NT2/D1 (cell line): Measurements from ENCODE around the gene MED12L.

Experiments
- DNase-seq: peaks from one replicate; pipeline ENCODE4 v3.0.0-alpha.2; 2011; ENCODE audit warnings: low read depth, low spot score
- H3K27me3 ChIP-seq: 2 replicates; pipeline ENCODE4 v1.6.0; 2011; ENCODE audit warnings: mild to moderate bottlenecking; ENCODE audit not compliant: insufficient read length, insufficient read depth
- H3K36me3 ChIP-seq: 2 replicates; pipeline ENCODE4 v1.6.1; 2011; ENCODE audit warnings: mild to moderate bottlenecking, low read length, mixed read lengths; ENCODE audit not compliant: insufficient read depth, insufficient read length
- H3K4me1 ChIP-seq: 2 replicates; pipeline ENCODE4 v1.5.1; 2011; ENCODE audit not compliant: insufficient read depth, insufficient read length
- H3K4me3 ChIP-seq: 2 replicates; pipeline ENCODE4 v1.5.1; 2011; ENCODE audit warnings: low read depth; ENCODE audit not compliant: insufficient read length
- H3K9ac ChIP-seq: 2 replicates; pipeline ENCODE4 v1.6.0; 2011; ENCODE audit warnings: low read depth; ENCODE audit not compliant: insufficient read length
- H3K9me3 ChIP-seq: 2 replicates; pipeline ENCODE4 v1.5.1; 2011; ENCODE audit warnings: mild to moderate bottlenecking, low read length; ENCODE audit not compliant: insufficient read depth
- SUZ12 ChIP-seq: IDR thresholded peaks from 2 replicates; pipeline ENCODE4 v1.6.1; 2011; ENCODE audit not compliant: insufficient read length, insufficient read depth; ENCODE audit errors: extremely low read depth
- YY1 ChIP-seq: IDR thresholded peaks from 2 replicates; pipeline ENCODE4 v1.6.1; 2011; ENCODE audit not compliant: insufficient read length, insufficient read depth
- ZNF274 ChIP-seq: IDR thresholded peaks from 2 replicates; pipeline ENCODE4 v1.6.1; 2011; ENCODE audit warnings: mild to moderate bottlenecking, low read depth, low read length

The MED12L gene

DNA sequence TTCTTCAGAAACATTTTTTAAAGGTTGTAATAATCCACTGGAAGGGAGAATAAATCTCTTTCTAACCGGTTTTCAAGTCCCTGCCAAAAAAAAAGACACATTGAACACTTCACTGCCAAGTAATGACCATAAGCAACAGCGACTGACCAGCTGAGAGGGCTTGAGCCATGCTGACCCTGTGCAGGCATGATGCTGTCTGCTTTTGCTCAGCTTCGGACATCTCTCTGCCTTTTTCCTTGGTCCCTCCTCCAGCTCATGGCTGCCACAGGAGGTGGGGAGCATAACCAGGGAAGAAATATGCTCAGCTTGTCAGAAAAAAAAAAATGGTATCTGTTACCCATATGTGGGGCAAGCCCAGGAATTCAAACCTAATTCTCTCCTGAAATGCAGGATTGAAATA lies 373.9 kb downstream of the MED12L start:
- H3K9ac ChIP-seq: no peak overlapping the region
- no peaks in the 10 kb centered on the region for H3K4me1 ChIP-seq
- H3K9me3 ChIP-seq: no peaks in the 10 kb centered on the region
- H3K36me3 ChIP-seq: no peaks in the 10 kb centered on the region
- peaks cover 19% of the 10 kb centered on the region for H3K27me3 ChIP-seq
- no peak overlapping the region for H3K4me3 ChIP-seq
- no peak for TF ChIP-seq YY1
- TF ChIP-seq SUZ12: no peak
- no peak for TF ChIP-seq ZNF274
- no peak for DNase-seq

DNA sequence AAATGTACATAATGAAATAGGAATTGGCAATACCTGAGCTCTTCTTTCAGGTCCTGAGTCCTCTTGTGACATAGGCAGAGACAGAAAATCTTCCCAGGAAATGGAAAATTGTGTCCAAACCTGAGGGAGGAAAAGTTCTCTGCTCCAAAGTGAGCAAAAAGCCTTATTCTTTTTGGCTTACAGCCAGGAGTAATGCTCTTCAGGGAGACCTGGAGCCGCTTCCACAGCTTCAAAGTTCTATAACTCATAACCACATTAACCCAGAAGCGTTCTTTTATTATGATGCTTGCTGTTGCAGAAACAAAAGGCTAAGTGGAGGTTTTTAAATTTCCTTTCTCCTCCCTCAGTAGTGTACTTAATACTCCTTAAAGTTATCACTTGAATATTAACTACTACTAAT lies 374.8 kb downstream of the MED12L start:
- peaks cover 19% of the 10 kb centered on the region for H3K27me3 ChIP-seq
- TF ChIP-seq YY1 (no peak), ZNF274 (no peak), SUZ12 (no peak)
- H3K4me3 ChIP-seq: no peak overlapping the region
- H3K9me3 ChIP-seq: no peaks in the 10 kb centered on the region
- no peak overlapping the region for H3K9ac ChIP-seq
- H3K36me3 ChIP-seq: no peaks in the 10 kb centered on the region
- H3K4me1 ChIP-seq: no peaks in the 10 kb centered on the region
- DNase-seq: no peak

DNA sequence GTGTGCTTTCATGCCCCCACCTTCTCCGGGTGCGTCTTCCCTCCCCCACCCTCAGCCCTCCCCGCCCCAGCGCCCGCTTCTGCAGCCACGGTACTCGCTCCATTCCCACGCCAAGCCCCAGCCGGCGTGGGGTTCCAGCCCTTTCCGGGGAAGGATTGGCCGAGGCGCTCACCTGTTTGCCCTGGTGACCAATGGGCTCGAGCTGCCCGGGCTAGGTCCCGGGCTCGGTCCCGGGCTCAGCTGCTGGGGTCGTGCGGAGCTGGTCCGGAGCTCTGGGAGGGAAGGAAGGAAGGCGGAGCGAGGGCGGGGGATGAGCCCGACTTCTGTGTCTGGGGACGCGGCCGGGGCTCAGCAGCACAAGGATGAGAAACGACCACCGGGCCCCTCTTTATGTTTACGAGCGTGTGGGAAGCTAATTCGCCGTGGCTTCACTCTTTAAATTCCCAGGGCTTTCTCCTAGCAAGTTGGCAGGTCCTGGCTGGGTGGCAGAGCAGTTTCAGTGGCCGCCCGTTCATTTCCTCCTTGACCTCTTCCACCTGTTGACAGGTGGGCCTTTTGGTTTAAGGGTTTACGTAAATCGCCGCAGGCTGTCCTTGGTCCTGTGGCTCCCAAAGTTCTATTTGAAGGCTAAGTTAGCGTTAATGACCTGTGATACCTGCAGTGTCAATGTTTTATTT lies 375.4 kb downstream of the MED12L start, which contains the start of gene IGSF10:
Gene IGSF10 (minus strand): TSS at position 288 of the 677 bp plus-strand sequence. CDS start 2,352 bp downstream, outside the sequence.
- H3K4me1 ChIP-seq: no peaks in the 10 kb centered on the region
- H3K27me3 ChIP-seq: peaks cover 19% of the 10 kb centered on the region
- H3K4me3 ChIP-seq: no peak within 1 kb of the TSS
- H3K9me3 ChIP-seq: no peaks in the 10 kb centered on the region
- H3K36me3 ChIP-seq: no peaks in the 10 kb centered on the region
- H3K9ac ChIP-seq: no peak within 1 kb of the TSS
- no peak for DNase-seq
- TF ChIP-seq YY1: no peak

DNA sequence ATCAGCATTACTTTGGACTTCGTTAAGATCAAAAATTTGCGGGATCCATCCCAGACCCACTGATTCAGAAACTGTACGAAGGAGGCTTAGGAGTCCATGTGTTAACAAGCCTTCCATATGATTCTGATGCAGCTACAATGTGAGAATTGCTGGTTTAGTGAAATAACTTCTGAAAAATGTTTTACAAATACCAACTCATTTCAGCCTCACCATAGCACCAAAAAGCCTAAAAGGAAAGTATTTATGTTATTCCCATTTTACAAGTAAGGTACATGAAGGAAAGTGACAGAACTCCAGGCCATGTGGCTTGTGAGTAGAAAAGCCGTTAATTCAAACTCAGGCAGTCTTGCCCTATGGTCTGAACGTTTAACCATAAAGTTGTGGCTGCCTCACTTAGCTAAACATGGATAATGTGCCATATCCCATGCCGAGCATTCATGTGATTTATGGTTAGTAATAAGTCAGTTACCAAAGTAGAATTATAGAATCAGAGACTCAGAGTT lies 376.9 kb downstream of the MED12L start:
- Histone ChIP-seq H3K4me1 (no peaks in the 10 kb centered on the region), H3K36me3 (no peaks in the 10 kb centered on the region), H3K4me3 (no peak overlapping the region), H3K9me3 (no peaks in the 10 kb centered on the region), H3K27me3 (peaks cover 19% of the 10 kb centered on the region), H3K9ac (no peak overlapping the region)
- DNase-seq: no peak
- TF ChIP-seq YY1: no peak
- no peak for TF ChIP-seq ZNF274

DNA sequence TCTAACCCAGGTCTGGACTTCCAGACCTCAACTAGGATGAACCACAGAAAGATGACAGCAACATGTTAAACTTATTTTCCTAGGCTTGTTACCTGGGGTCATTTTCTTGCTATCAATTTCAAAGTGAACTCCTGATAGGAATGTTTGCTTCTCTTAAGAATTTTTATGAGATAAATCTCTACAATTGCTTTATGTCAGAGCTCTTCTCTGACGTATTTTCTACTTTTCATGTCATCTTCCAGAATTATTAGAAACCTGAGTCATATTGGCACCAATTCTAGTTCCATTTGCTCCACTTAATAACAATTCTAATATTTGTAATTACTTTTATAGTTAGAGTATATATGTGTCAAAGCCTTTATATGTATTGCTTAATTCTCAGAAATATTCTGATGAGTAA lies 377.5 kb downstream of the MED12L start:
- H3K36me3 ChIP-seq: no peaks in the 10 kb centered on the region
- no peaks in the 10 kb centered on the region for H3K9me3 ChIP-seq
- no peaks in the 10 kb centered on the region for H3K4me1 ChIP-seq
- DNase-seq: no peak
- TF ChIP-seq SUZ12: no peak
- TF ChIP-seq ZNF274: no peak
- TF ChIP-seq YY1: no peak
- no peak overlapping the region for H3K9ac ChIP-seq
- peaks cover 19% of the 10 kb centered on the region for H3K27me3 ChIP-seq
- H3K4me3 ChIP-seq: no peak overlapping the region

DNA sequence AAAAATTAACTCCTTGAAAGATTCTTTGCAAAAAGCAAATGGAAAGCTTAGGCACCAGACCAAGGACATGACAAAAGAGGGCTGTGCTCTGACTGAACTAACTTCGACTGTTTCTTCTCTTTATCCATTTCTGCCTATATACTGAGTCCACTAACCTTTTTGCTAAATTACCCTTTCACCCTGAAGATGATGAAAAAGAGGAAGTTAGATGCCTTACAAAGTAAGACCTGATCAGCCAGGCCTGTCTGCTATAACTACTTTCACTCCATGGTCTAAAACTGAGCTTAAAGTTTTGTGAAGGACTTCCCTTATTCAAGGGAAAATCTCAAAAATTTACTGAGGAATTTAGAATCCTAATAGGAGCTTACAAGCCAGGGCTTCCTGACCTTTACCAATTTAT lies 381.6 kb downstream of the MED12L start:
- TF ChIP-seq SUZ12 (no peak), ZNF274 (no peak), YY1 (no peak)
- H3K4me1 ChIP-seq: no peaks in the 10 kb centered on the region
- no peak for DNase-seq
- H3K27me3 ChIP-seq: peaks cover 3% of the 10 kb centered on the region
- H3K9me3 ChIP-seq: no peaks in the 10 kb centered on the region
- H3K4me3 ChIP-seq: no peak overlapping the region
- no peak overlapping the region for H3K9ac ChIP-seq
- no peaks in the 10 kb centered on the region for H3K36me3 ChIP-seq

DNA sequence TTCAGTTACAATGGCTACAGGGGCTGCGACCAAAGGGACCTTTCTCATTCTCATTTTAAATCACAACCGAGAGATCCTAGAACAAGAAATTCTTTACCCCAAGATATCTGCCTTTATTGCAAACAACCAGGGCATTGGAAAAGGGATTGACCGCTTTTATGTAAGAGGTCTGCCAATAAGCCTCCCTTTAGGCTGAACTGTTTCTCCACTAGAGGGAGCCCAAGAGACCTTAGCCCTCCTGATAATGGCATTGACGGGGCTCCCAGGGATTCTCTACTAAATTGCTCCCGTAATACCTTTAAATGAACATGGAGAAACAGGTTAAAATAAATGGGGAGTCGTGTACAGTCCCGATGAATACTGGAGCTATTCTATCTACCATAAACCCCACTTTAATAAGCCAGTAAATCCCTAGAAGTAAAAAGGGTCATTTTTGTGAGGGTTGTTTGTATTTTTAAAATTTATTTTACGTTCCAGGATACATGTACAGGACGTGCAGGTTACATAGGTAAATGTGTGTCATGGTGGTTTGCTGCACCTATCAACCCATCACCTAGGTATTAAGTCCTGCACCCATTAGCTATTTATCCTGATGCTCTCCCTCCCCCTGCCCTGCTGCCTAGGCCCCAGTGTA lies 382.9 kb downstream of the MED12L start:
- H3K9ac ChIP-seq: no peak overlapping the region
- H3K36me3 ChIP-seq: no peaks in the 10 kb centered on the region
- H3K4me1 ChIP-seq: no peaks in the 10 kb centered on the region
- H3K4me3 ChIP-seq: no peak overlapping the region
- H3K9me3 ChIP-seq: no peaks in the 10 kb centered on the region
- H3K27me3 ChIP-seq: no peaks in the 10 kb centered on the region
- peak; percentile 68 for DNase-seq
- TF ChIP-seq SUZ12: no peak
- TF ChIP-seq YY1: no peak
- TF ChIP-seq ZNF274: no peak
